ENCODE measurements around the gene PLSCR1.
A peak's percentile ranks its signal among the peaks of the same experiment; 100 is the strongest.

PLSCR1 gene, protein sequence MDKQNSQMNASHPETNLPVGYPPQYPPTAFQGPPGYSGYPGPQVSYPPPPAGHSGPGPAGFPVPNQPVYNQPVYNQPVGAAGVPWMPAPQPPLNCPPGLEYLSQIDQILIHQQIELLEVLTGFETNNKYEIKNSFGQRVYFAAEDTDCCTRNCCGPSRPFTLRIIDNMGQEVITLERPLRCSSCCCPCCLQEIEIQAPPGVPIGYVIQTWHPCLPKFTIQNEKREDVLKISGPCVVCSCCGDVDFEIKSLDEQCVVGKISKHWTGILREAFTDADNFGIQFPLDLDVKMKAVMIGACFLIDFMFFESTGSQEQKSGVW

DNA sequence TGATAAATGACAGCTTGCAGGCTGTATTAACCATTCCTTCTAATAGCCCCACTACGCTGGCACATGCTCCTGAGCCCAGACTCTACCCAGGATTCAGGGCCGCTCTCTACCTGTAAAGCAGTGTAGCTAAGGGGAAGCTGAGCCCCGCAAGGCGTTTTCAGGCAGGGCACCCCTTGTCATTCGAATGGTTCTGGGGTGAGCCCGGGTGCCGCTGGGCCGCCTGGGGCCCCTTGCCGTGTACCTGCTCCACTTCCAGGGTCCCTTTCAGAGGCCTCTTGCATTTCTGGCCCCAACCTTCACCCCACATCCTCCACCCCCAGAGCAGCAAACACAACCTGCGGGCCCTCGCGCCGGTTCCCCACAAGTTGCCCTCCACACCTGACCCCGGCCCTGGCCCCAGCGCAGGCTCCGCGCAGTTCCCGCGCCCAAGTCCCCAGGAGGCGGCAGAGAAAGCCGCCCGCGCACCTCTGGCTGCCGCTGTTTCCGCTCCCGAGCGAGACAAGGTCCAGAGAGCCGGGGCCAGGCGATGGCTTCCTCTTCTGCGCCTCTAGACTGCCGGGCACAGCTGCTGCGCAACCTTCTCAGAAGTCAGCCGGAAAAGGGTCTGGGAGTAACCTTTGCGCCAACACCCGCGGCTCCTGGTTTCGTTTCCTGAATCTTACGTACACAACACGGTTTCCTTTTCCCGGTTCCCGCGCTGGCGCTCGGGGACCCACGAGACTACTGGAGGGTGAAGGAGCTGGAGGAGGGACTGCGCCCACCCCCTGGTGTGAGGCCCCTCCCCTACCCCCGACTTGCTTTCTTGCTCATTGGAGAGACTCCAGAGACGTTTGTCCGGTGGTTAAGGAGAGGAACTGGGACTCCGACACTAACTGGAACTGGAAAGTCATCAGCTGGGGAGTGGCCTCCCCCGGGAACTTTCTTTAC is at the start of gene PLSCR1:
Gene PLSCR1 (minus strand): TSS at position 606 of the 927 bp plus-strand sequence. CDS start 8,055 bp downstream, outside the sequence.
- DNase-seq (ENCODE audit: low spot score) = peak; percentile 93

DNA sequence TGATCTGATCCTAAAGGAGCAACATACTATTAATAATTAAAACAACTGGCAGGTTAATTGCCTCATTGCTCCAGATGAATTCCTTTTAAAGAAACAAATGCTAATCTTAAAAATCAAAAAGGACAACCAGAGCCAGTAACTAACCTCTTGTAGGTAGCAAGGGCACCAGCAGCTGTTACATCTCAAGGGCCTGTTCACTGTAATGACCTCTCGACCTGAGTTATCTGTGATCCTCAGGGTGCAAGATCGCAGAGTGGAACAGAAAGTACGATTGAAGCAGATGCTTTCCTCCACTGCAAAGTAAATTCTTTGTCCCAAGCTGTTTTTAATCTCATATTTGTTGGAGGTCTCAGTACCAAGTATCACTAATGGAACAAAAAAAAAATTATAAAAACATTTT is 49.4 kb upstream of the PLSCR1 start:
- DNase-seq (ENCODE audit: low spot score) = no peak

DNA sequence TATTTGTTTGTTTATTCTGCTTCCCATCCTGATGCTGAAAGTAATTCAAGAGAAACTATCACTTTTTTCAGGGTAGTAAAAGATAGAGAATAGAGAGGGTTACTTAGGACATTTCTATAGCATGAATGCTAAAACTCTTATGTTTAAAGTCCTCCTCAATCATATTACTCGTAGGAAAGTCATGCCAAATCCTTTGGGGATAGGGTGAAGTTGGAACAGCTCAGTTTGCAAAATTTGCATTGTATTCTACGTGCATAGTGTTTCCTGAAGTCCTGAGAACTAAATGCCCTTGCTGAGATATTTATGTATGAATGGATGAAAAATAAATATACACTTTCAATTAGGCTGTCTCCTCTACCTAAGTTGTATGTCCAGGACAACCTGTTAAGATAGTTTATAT is 46.1 kb upstream of the PLSCR1 start:
- no peak for DNase-seq (ENCODE audit: low spot score)

DNA sequence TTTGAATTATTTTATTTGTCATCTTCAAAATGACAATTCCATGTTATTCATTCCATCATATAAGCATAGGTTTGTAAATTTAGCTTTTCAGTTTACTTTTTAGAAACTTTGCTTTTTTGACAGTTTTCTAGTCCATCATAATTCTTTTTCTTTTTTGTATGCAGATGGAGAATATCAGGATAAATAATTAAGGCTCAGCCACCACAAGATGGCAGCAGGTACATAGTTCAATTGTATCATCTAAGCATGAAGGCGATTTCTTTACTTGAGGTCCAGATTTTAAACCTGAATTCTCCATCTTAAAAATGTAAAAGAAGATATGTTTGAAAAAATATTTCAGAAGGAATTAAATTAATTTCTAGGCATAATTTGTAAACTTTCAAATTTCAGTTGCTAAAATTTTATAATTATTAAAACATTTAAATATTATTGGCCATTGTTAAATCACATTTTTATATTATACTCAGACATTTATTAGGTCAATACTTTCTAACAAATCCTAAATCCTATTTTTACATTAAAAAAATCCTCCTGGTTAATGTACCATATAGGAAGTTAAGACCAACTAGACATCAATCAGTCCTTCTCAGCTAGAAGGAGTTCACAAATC is 45.6 kb upstream of the PLSCR1 start:
- peak; percentile 47 for DNase-seq (ENCODE audit: low spot score)

DNA sequence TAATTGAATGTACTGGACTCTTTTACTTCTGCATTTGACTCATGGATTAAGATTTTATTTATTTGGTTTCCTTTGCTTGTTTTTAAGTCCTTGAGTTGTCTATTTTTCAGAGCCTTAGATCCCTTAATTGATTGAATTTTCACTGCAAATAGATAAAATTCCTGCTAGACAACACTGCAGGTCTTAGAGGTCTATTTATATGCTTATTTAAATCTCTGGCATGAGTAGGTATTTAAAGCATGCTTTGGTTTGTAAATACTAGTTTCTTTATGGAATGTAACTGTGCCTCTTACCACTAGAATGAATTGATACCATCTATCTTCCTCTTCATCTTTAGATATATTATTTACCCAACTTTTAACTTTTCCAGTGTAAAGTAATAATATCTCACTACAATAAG is 40.7 kb upstream of the PLSCR1 start:
- DNase-seq (ENCODE audit: low spot score) = no peak

DNA sequence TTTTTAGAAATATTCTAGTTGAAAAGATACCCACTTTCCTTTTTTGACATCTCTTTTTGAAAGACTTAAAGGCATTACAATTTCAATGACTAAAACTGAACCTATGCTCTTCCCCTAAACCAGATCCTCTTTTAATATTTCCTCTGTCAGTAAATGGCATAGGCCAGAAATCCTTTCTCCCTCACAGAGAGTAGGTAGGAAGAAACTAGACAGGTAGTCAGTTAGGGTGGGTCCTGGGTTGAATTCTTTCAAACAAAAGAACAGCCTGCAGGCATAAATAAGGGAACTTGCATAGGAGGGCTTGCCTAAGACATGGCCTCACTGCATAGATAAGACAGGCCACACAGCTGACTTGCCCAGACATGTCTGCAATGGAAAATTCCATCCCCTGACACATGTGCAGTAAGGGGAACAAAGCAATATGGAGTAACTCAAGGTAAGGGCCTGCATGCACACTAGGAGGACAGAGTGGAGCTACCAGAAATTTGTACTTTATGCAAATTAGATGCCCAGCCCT is 37.6 kb upstream of the PLSCR1 start:
- DNase-seq (ENCODE audit: low spot score) = no peak

DNA sequence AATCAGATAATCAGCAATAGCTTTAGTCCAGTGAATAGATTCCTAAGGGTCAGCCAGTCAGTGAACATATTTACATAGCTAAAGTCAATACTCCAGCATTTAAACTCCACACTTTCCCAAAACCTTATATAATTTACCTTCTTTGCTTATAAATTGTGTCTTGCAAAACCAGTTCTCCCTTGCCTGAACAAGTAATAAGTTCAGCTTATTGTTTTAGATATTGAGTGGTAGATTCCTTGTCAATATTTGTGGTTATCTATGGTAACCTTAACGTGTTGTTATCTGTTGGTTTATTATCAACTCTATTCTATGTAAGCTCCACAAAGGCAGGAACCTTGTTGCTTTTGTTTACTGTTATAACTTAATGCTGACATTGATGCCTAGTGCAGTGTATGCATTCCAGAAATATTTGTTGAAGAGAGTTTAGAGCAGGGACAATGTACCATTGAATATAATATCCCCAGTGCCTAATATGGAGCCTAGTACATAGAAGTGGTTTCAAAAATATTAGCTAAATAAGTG is 36.7 kb upstream of the PLSCR1 start:
- DNase-seq (ENCODE audit: low spot score) = no peak

DNA sequence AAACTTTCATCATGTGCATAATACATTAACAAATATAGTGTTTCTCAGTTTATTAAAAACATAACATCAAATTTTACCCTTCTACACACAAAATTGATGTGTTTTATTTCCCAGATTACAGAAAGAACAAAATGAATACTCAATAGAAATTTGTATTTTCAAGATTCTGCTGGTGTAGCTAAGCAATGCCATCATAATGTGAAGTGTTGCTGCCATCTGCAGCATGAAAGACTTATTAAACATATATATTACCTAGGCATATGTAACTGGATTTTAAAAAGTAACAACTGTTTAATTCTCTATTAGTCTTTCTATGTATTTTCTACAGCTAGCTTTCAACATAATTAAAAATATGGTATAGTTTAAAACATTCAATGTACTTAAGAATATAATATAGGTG is 33.3 kb upstream of the PLSCR1 start:
- peak; percentile 42 for DNase-seq (ENCODE audit: low spot score)

DNA sequence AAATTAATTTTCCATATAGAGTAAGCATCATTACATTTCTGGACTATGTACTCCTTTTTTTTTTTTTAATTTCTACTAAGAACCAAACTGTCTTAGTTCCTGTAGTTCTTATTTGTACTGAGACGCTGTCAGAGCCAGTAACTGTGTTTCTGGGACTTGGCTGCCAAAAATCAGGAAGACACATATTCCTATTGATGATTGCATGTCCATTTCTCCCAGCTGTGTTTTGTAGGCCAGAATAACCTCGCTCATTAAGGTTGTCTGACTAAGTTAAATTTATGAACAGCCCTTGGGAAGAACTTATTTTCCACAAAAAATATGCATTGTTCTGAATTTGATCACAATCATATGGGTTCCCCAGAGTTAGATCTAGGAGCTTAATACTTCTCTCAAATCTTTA is 31.2 kb upstream of the PLSCR1 start:
- no peak for DNase-seq (ENCODE audit: low spot score)

DNA sequence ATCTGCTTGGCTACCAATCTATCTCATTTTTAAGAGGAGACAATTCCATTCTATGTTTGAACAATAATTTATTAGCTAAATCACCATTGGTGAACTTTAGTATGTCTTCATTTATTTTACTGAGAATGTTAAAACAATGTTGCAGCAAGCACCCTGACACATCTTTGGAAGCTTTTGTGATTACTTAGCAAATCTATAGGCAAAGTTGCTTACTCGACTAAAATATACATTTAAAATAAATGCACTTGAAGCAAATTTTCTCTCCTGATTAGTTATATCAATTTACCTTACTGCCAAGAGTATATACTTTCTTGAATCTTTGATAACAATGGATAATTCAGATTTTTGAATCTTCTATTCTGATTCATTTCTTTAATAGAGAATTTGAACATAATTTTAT is 29.8 kb upstream of the PLSCR1 start:
- DNase-seq (ENCODE audit: low spot score) = no peak

DNA sequence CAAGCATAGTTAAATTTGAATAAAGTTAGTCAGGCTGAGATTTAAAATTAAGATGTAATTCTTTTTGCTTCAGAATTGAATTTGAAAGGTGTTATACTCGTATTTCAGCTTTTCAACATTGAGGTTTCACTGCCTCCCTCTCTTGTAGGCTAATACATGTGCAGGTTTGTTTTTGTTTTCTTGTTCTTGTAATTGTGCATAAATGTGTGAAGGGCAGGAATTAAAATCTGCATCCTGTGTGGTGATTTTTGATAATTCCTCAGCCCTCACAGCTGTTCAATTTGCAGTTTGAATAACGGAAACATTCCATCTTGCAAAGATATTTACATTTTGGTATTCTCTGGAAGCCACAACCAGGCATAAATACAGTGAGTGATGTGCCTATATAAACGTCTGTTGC is 24.9 kb upstream of the PLSCR1 start:
- no peak for DNase-seq (ENCODE audit: low spot score)

DNA sequence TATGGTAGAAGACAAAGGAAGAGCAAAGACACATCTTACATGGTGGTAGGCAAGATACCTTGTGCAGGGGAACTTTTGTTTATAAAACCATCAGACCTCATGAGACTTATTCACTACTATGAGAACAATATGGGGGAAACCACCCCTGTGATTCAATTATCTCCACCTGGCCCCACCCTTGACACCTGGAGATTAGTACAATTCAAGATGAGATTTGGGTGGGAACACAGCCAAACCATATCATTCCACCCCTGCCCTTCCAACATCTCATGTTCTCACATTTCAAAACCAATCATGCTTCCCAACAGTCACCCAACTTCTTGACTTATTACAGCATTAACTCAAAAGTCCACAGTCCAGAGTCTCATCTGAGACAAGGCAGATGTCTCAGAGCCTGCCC is 21.7 kb upstream of the PLSCR1 start:
- DNase-seq (ENCODE audit: low spot score) = no peak

DNA sequence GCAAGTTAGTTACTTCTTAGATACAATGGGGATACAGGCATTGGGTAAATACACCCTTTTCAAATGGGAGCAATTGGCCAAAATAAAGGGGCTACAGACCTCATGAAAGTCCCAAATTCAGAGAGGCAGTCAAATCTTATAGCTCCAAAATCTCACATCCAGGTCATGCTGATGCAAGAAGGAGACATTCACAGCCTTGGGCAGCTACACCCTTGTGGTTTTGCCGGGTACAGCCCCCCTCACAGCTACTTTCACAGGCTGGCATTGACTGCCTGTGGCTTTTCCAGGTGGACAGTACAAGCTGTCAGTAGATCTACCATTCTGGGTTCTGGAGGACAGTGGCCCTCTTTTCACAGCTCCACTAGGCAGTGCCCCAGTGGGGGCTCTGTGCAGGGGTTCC is 17.5 kb upstream of the PLSCR1 start:
- DNase-seq (ENCODE audit: low spot score) = no peak

DNA sequence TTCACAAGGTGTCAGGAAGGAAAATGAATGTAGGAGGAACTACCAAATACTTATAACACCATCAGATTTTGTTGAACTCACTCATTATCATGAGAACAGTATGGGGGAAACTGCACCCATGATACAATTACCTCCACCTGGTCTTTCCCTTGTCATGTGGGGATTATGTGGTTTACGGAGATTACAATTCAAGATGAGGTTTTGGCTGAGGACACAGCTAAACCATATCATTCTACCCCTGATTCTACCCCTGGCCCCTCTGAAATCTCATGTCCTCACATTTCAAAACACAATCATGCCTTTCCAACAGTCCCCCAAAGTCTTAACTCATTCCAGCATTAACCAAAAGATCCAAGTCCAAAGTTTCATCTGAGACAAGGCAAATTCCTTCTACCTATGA is 17.1 kb upstream of the PLSCR1 start:
- no peak for DNase-seq (ENCODE audit: low spot score)

DNA sequence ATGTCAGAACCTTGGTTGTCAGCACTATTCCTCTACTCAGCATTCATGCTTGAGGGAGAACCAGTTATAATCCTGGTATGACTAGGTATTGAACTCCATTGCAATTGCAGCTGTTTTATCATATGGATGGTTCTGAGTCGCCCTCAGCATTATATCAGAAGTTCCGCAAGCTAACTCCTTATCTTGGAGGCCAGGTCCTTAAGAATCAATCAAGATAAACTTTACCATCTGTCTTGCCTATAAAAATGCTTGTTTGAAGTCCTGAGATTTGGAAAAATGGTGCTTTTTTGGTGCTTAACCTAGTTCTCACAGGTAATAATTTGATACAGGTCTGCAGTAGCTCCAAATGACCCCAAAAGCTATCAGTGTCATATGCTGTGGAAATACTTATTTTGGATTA is 16.3 kb upstream of the PLSCR1 start:
- DNase-seq (ENCODE audit: low spot score) = no peak

DNA sequence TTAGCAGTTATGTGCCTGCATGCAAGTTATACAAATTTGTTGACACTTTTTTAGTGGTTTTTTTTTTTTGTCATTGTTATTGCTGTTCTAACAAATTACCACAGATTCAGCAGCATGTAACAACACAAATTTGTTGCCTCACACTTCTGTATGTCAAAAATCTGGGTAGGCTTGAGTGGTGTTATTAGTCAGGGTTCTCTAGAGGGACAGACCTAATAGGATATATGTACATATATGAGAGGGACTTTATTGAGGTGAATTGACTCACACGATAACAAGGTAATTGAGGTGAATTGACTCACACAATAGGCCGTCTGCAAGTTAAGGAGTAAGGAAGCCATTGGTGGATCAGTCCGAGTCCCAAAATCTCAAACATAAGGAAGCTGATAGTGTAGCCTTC is 15.0 kb upstream of the PLSCR1 start:
- no peak for DNase-seq (ENCODE audit: low spot score)

DNA sequence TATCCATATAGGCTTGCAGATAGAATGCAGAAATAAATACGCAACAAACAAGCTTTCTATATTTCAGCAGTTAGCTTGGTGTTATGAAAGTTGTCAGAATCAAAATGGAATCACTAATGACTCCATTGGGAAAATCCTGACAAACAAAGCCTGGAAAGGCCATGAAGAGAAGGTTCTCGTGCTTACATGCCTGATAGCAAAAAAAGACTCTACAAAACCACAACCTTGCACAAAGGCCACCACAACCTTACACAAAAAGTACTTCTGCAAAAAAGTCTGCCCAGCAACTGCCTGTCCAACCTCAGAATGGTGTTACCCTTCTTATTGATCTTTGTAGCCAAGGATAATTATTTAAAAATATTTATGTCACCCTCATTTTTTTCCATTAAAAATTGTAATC is 14.4 kb upstream of the PLSCR1 start:
- DNase-seq (ENCODE audit: low spot score) = no peak

DNA sequence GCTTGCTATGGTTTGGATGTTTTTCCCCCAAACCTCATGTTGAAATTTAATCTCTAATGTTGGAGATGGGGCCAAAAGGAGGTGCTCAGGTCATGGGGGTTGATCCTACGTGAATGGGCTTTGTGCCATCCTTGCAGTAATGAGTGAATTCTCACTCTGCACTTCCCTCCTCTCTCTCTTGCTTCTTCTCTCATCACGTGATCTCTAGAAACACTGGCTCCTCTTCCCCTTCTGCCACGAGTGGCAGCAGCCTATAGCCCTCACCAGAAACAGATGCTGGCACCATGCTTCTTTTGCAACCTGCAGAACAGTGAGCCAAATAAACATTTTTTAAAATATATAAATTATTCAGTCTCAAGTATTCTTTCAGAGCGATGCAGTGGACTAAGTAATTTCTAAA is 13.3 kb upstream of the PLSCR1 start:
- no peak for DNase-seq (ENCODE audit: low spot score)

DNA sequence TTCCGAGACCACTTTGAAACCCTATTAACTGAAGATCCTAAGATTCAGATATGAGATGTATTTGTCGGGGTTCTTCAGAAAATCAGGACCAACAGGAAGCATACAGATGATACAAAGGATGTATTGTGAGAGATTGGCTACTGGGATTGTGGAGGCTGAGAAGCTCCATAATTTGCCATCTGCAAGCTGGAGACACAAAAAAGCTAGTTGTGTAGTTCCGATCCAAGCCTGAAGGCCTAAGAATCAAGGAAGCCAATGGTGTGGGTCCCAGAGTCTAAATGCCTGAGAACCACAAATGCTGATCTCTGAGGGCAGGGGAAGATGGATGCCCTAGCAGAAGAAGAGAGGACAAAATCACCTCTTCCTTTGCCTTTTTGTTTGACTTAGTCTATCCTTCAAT is 10.9 kb upstream of the PLSCR1 start:
- no peak for DNase-seq (ENCODE audit: low spot score)

DNA sequence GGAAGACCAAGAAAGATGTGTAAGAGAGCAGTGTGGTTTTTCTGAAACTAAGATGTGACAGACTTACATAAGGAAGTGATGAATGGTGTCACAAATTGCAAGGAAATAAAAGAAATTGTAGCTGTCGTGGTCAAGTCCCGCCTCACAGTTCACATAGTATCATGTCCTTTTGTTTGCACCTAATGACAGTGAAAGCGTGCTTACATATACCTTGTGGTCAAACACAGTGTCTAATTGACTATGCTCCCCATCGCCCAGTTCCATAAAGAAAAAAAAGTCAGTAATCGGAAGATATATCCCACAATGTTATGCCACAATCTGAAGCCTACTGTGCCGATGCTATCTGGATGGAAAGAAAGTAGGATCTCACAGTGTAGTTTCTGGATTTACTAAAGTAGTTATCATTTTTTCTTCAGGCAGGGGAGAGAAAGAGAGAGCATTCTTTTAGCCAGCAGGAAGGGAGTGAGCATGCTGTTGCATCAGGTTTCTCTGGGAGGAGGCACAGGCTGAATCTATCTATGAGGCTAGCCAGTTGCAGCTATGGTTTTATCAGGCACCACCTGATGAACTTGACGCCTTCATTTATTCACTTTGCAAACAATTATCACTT is 9.8 kb upstream of the PLSCR1 start:
- DNase-seq (ENCODE audit: low spot score) = no peak

DNA sequence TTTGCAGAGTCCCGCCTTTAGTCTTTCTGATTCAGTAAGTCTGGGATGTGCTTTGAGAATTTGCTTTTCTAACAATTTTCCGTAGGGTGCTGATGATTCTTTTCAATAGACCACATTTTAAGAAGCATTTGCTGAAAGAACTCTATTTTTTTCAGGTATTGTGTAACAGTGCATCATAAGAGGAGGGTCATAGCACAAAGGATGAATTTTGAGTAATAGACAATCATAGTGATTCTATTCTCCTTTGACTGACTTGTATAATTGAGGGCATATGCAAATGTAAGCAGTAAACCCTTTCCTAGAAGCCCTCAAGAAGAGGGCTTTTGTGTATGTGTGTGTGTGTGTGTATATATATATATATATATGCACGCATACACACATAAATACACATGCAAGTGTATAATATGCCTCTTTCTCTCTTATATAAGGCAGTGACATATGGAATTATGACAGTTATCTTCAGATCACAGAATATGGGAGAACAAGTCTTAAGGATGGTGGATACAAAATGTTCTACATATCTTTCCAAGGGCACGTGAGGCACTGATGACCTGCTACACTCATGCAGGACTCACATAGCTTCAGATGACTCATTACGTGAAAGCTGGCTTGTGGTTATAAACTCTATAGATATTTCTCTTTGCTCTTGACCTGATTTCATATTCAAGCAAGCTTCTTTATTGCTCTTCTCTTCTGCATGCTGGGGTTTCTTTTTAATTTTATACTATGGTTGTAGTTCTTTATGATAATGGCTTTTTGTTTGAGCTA is 6.5 kb upstream of the PLSCR1 start:
- DNase-seq (ENCODE audit: low spot score) = peak; percentile 44

All from LoVo (cell line).